ENCODE results near the gene OSBPL10. TPM values are rescaled to one million over a fixed set of nuclear protein-coding genes. Genes with fewer than 3 reads are reported as not detected.
"Not testable (repeated sequence)": the region's sequence is repeated elsewhere in the genome, so short reads cannot be mapped to it uniquely, and the experiment has no call there.

Gene OSBPL10
- 18.9 TPM for total RNA-seq
- long read RNA-seq, partial matches to known transcripts: 1 of 10 reads
- long read RNA-seq, other reads (novel, unspliced or antisense): 9 of 10 reads

- peak; percentile 95 for DNase-seq (ENCODE audit: low spot score)
Measured at GRCh38 chr3:31981206-31982181, at the start of gene OSBPL10, which contains the start of gene ZNF860. OSBPL10 (minus strand) TSS chr3:31981262; CDS start chr3:31981179, 83 bp downstream. ZNF860 (plus strand) TSS chr3:31981750; CDS start chr3:31989080, 7,330 bp downstream.

- no peak for DNase-seq (ENCODE audit: low spot score)
Measured at GRCh38 chr3:32026593-32026992, 45.5 kb upstream of the OSBPL10 start.

- no peak for DNase-seq (ENCODE audit: low spot score)
Measured at GRCh38 chr3:32022947-32023346, 41.9 kb upstream of the OSBPL10 start.

DNA sequence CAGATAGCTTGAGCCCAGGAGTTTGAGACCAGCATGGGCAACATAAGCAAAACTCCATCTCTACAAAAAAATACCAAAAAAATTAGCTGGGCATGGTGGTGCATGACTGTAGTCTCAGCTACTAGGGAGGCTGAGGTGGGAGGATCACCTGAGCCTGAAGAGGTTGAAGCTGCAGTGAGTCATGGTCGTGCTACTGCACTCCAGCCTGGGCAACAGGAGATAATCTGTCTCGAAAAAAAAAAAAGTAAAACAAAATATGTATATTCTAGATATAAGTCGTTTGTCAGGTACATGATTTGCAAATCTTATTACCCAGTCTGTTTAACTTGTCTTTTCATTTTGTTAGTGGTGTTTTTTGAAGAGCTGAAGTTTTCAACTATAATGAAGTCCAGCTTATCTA, 40.7 kb upstream of the OSBPL10 start:
- no peak for DNase-seq (ENCODE audit: low spot score)

DNA sequence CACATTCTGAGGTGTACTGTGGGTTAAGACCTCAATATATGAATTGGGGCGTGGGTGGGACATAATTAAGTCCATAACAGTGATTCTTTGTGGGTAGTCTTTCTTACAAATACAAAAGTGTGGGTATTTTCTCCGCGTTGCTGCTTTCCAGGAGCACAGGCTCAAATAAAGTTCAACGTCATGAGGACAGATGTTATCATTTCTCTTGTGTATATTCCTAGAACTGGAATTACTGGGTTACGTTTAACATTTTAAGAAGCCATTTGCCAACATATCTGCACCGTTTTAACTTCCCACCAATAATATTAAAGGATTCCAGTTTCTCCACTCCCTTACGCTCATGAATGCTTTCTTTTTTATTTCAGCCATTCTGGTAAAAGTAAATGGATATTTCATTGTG, 40.1 kb upstream of the OSBPL10 start:
- DNase-seq (ENCODE audit: low spot score): no peak

DNA sequence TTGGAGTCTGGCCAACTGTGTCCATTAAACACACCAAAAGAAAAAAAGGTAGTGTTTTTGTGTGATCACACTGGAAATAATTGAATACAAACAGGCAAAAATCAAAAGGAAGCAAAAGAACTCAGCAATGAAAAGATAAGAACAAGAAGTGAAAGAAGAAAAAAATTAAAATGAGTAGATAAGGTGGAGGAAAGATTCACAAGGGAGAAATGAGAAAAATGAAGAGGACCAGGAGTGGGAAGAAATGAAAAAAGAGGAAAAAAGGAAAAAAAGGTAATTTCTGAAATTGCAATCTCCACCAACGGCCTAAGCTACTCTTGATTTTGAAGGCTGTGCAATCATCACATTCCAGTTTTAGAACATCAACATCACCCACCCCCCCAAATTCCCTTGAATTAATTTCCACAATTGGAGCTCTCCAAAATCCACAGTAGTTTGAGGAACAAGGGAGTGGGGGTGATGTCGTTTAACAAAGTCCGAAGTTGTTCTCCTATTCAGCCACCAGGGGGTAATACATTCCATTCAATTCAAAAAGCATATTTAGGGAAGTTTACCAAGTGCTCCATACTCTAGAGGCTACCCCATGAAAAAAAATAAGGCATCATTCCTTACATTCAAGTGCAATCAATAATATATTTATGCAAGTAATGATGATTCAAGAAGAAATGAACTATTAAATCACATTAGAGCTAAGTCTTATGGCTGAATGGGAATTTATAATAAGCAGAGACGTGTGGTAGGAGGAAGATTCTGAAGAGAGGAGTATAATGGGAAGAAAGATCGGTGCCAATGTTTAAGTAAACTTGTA, 37.9 kb upstream of the OSBPL10 start:
- no peak for DNase-seq (ENCODE audit: low spot score)

GRCh38 chr3:32017286-32017685, 36.2 kb upstream of the OSBPL10 start:
- DNase-seq (ENCODE audit: low spot score): no peak

DNA sequence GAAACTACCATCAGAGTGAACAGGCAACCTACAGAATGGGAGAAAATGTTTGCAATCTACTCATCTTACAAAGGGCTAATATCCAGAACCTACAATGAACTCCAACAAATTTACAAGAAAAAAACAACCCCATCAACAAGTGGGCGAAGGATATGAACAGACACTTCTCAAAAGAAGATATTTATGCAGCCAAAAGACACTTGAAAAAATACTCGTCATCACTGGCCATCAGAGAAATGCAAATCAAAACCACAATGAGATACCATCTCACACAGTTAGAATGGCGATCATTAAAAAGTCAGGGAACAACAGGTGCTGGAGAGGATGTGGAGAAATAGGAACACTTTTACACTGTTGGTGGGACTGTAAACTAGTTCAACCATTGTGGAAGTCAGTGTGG, 34.6 kb upstream of the OSBPL10 start:
- not testable (repeated sequence) for DNase-seq (ENCODE audit: low spot score)

DNA sequence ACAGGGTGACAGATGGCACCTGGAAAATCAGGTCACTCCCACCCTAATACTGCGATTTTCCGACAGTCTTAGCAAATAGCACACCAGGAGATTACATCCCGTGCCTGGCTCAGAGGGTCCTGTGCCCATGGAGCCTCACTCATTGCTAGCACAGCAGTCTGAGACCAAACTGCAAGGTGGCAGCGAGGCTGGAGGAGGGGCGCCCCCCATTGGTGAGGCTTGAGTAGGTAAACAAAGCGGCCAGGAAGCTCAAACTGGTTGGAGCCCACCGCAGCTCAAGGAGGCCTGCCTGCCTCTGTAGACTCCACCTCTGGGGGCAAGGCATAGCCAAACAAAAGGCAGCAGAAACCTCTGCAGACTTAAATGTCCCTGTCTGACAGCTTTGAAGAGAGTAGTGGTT, 29.6 kb upstream of the OSBPL10 start:
- DNase-seq (ENCODE audit: low spot score): not testable (repeated sequence)

GRCh38 chr3:32009957-32010356, 28.9 kb upstream of the OSBPL10 start:
- DNase-seq (ENCODE audit: low spot score): no peak

DNA sequence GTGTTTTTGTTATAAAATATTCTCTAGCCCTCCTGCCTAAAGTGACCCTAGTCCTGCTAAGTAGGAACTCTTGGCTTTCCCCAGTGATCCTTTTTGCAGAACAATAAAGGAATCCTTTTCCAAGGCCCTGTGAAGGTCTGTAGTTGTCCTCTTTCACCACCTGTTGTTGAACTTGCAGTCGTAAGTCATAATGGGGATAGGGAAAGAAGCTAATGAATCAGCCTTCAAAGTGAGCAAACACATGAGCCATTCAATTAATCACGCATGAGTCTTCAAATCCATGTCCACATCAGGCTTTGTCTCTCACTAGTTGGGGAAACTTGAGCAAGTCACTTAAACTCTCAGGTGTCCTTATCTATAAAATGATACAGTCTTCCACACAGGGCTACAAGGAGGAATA, 28.0 kb upstream of the OSBPL10 start:
- no peak for DNase-seq (ENCODE audit: low spot score)

- DNase-seq (ENCODE audit: low spot score): no peak
Measured at GRCh38 chr3:32004113-32004765, 23.2 kb upstream of the OSBPL10 start.

DNA sequence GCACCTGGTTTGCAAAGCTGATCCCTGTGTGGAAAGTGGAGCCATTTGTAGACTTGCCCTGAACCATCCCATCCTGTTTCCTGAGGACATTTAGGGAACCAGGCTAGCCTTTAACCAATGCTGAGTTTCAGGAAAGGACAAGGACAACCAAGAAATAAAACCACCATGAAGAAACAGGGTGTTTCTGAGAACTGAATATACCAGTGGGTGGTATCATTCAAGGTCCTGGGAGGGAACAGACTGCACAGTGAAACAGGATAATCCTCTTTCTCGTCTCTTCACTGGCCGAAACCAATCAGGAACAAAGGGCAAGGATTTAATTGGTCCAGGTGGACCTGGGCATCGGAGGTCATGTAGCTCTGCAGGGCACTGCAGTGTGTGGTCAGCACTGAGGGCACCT, 22.3 kb upstream of the OSBPL10 start:
- no peak for DNase-seq (ENCODE audit: low spot score)

DNA sequence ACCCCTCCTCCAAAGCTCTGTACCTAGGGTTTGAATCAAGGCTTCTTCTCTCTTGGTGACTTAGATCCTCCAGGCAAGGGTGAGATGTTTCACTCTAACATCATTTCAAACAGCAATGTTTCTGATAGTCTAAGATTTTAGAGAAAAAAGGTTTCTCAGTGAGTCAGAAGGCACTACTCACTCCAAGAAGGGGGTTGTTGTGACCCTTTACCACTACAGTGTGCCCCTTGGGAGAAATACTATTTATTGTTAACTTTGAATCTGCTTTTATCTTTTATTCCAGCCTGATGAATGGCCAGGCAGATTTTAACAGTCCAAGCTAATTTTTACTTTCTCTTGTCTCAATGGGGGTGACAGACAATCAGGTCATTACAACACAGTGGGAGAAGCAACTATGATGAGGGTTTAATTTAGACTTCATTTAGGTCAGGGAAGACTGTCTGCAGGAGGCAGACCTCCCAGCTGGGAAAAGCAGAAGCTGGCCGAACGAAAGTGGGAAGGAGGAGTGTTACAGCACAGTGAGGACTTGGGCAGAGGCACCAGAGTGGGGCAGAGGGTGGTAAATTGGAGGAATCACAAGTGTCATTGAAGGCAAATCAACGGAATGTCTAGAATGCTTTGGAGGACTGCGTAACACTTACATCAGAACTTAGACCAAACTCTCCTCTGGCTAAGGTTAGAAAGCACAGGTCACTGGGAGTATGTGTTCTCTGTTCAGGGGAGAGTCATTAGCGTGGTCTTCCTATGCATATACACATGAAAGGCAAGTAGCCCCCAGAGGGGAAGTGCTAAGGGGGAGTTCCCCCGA, 21.7 kb upstream of the OSBPL10 start:
- no peak for DNase-seq (ENCODE audit: low spot score)

DNA sequence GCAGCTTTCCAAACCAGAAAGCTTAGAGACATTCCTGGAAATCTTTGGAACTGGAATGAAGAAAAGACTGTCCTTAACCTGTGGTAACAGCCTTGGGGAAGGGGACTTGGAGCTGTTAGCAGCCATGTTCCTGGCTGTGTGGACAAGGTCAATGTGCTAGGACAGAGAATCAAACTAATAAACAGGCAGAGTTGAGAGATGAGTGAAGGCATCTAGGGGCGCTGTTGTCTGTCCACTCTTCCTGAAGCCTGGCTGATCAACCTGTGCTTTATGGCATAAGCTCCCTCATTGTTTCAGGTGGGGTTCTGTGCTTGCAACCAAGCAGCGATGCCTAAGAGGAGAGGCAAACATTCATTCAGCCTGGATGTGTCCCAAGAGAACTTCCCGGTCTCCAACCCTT, 19.8 kb upstream of the OSBPL10 start:
- DNase-seq (ENCODE audit: low spot score): no peak

- no peak for DNase-seq (ENCODE audit: low spot score)
Measured at GRCh38 chr3:31999907-32000439, 18.9 kb upstream of the OSBPL10 start.

DNA sequence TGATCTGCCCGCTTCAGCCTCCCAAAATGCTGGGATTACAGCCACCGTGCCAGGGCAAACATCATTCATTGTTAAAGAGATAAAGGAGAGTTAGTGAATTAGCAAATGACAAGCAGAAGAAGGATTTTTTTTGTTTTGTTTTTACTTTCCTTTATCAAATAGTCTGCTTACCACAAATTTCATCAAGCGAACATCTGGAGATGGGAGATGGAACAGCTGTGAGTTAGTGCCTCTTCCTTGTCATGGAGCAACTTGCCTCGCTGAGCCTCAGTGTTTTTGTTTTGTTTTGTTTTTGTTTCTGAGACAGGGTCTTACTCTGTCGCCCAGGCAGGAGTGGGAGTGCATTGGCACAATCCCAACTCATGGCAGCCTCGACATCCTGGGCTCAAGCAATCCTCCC, 16.4 kb upstream of the OSBPL10 start:
- DNase-seq (ENCODE audit: low spot score): no peak

GRCh38 chr3:31996195-31996594, 15.1 kb upstream of the OSBPL10 start:
- no peak for DNase-seq (ENCODE audit: low spot score)

DNA sequence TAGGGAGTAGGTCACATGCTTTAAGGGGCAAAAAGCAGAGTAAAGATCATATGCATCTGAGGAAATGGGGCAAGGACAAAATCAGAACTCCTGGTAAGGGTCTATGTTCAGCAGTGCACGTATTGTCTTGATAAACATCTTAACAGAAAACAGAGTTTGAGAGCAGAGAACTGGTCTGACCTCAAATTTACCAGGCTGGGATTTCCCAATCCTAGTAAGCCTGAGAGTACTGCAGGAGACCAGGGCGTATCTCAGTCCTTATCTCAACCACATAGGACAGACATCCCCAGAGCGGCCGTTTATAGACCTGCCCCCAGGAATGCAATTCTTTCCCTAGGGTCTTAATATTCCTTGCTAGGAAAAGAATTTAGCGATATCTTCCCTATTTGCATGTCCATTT, 14.0 kb upstream of the OSBPL10 start:
- DNase-seq (ENCODE audit: low spot score): not testable (repeated sequence)

GRCh38 chr3:31993843-31994242, 12.8 kb upstream of the OSBPL10 start:
- DNase-seq (ENCODE audit: low spot score): no peak
